HG03045 (cell line): ENCODE data around the gene C3orf22.
"Not testable (repeated sequence)": the region's sequence is repeated elsewhere in the genome, so short reads cannot be mapped to it uniquely, and the experiment has no call there.

Experiments
- ATAC-seq: cut with Tn5 transposase; IDR thresholded peaks from one replicate; pipeline ENCODE4 v1.9.1; 2021; ENCODE audit warnings: mild to moderate bottlenecking, moderate library complexity; ENCODE audit not compliant: unreplicated experiment

The C3orf22 gene

GRCh38 chr3:126544596-126545281, 14.0 kb downstream of the C3orf22 start:
- ATAC-seq, result no peak

- ATAC-seq, result no peak
Observed at GRCh38 chr3:126543457-126544061, 15.2 kb downstream of the C3orf22 start.

- ATAC-seq, result no peak
Observed at GRCh38 chr3:126542340-126543241, 16.1 kb downstream of the C3orf22 start.

- ATAC-seq, result no peak
Observed at GRCh38 chr3:126541628-126542339, 16.9 kb downstream of the C3orf22 start.

GRCh38 chr3:126540951-126541627, 17.6 kb downstream of the C3orf22 start:
- ATAC-seq, result no peak

GRCh38 chr3:126540342-126540849, 18.3 kb downstream of the C3orf22 start:
- ATAC-seq, result no peak

- no peak for ATAC-seq
Observed at GRCh38 chr3:126539558-126540250, 19.0 kb downstream of the C3orf22 start.

- no peak for ATAC-seq
Observed at GRCh38 chr3:126538966-126539365, 19.8 kb downstream of the C3orf22 start.

GRCh38 chr3:126538316-126538715, 20.4 kb downstream of the C3orf22 start:
- ATAC-seq, result no peak

GRCh38 chr3:126537730-126538281, 20.9 kb downstream of the C3orf22 start:
- no peak for ATAC-seq

GRCh38 chr3:126537116-126537729, 21.5 kb downstream of the C3orf22 start:
- no peak for ATAC-seq

- ATAC-seq, result no peak
Observed at GRCh38 chr3:126536126-126536525, 22.6 kb downstream of the C3orf22 start.

GRCh38 chr3:126535636-126536035, 23.1 kb downstream of the C3orf22 start:
- no peak for ATAC-seq

GRCh38 chr3:126534716-126535115, 24.0 kb downstream of the C3orf22 start:
- ATAC-seq, result not testable (repeated sequence)

- no peak for ATAC-seq
Observed at GRCh38 chr3:126533506-126533905, 25.2 kb downstream of the C3orf22 start.

GRCh38 chr3:126531051-126531330, 27.7 kb downstream of the C3orf22 start:
- no peak for ATAC-seq

- no peak for ATAC-seq
Observed at GRCh38 chr3:126530171-126531050, 28.3 kb downstream of the C3orf22 start.

GRCh38 chr3:126529585-126530170, 29.1 kb downstream of the C3orf22 start:
- no peak for ATAC-seq
